Sigmoid colon (tissue), 7 donors: Measurements from ENCODE around the gene COL17A1. TPM values are rescaled to one million over a fixed set of nuclear protein-coding genes. Genes with fewer than 3 reads are reported as not detected.

ENCODE experiments used
- DNase-seq: peaks from one replicate; pipeline ENCODE4 v3.0.0-alpha.2; 2019
- H3K27ac ChIP-seq, 4 donors: fragments of 200-600 bp; sonication (generic); one replicate each; pipeline ENCODE4 v1.5.1; 2016 to 2019; ENCODE audit warnings: mild to moderate bottlenecking in 1 of 4
- H3K27me3 ChIP-seq, 3 donors: fragments of 200-600 bp; sonication (generic); one replicate each; pipeline ENCODE4 v1.5.1; 2019; ENCODE audit warnings: mild to moderate bottlenecking in 1 of 3
- H3K36me3 ChIP-seq, 4 donors: fragments of 200-600 bp; sonication (generic); one replicate each; pipeline ENCODE4 v1.5.1; 2016 to 2019
- H3K4me1 ChIP-seq, 4 donors: fragments of 200-600 bp; sonication (generic); one replicate each; pipeline ENCODE4 v1.5.1; 2017 to 2019
- H3K4me3 ChIP-seq, 4 donors: fragments of 200-600 bp; sonication (generic); one replicate each; pipeline ENCODE4 v1.5.1; 2017 to 2019; ENCODE audit warnings: mild to moderate bottlenecking in 2 of 4, moderate library complexity in 1 of 4
- H3K9me3 ChIP-seq, 4 donors: fragments of 200-600 bp in 3 of 4; sonication (generic) in 3 of 4; one replicate each; pipeline versions ENCODE4 v1.5.1 to v1.6.1; 2013 to 2019
- EP300 ChIP-seq, 4 donors: sonication (generic); formaldehyde crosslinking; IDR thresholded peaks; one replicate each; pipeline ENCODE4 v1.6.1; 2017; ENCODE audit warnings: antibody characterized with exemption in 4 of 4
- POLR2A ChIP-seq, 2 donors: fragments of 450-650 bp; IDR thresholded peaks; one replicate each; pipeline ENCODE4 v1.6.1; 2016; ENCODE audit warnings: antibody characterized with exemption in 2 of 2, mild to moderate bottlenecking in 2 of 2, moderate library complexity in 2 of 2
- POLR2AphosphoS5 ChIP-seq, 4 donors: sonication (generic); formaldehyde crosslinking; IDR thresholded peaks; one replicate each; pipeline ENCODE4 v1.6.1; 2017; ENCODE audit warnings: antibody characterized with exemption in 4 of 4
- WGBS, 2 donors: extraction: QIAGEN DNeasy Blood & Tissue Kit; methylation state at CpG; one replicate each; pipeline ENCODE4 v1.1.7; 2013; 5-methylcytosine and 5-hydroxymethylcytosine counted together
- intact Hi-C: fragments of 100-400 bp; cut with DNase I; formaldehyde crosslinking; loops from one replicate; pipeline ENCODE4 v1.15.1; 2023
- polyA plus RNA-seq, 3 donors: library from polyadenylated mRNA; stranded (reverse); fragments of 200-250 nt; gene quantifications; one replicate each; pipeline ENCODE4 v1.2.3, GENCODE V29; 2013
- total RNA-seq, 4 donors: library from RNA; depleted of rRNA; stranded (reverse); fragments of >200 nt; gene quantifications; one replicate each; pipeline ENCODE4 v1.1.0, GENCODE V29; 2016
- TF ChIP-seq, protein P1 (sequence below), 4 experiments: fragments of 450-650 bp in 3 of 4; fragments of 200-600 bp in 1 of 4; IDR thresholded peaks; one replicate each; pipeline ENCODE4 v1.5.1; 2016 to 2019; ENCODE audit warnings: antibody characterized with exemption in 4 of 4, mild to moderate bottlenecking in 3 of 4, moderate library complexity in 2 of 4
- donor health status: healthy with polysubstance abuse.
- donor health status: Bipolar disorder and iron deficiency.
- donor health status: healthy.

Gene COL17A1
- total and polyA plus RNA-seq, 7 donors = 18.7 to 67.4 (median 24.0) TPM; not detected in 4

DNA sequence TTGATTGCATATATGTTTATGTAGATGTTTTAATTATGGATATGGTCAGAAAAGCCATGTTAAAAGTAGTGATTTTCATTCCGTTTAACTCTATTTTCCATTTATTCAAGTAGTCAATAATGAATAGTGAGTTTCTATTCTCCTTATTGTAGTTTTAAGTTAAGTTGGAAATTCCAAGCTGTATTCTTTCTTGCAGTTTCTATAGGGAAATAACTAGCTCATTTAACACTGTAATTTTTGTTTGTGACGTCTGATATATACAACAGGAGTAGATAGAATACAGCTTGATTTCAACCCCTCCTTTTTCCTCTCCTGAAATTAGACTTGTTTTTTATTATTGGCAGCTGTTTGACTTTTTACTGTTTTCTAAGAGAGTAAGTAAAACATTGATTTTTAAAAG, 71.5 kb downstream of the COL17A1 start:
- WGBS, 2 donors = 86 to 93% methylated on average over 2 of the region's 2 CpGs
- no peaks in the 10 kb centered on the region for H3K27me3 ChIP-seq
- peaks cover 0 to 46% (median 8%) of the 10 kb centered on the region in 4 donors for H3K36me3 ChIP-seq

GRCh38 chr10:104013489-104013888, 72.2 kb downstream of the COL17A1 start:
- TF ChIP-seq, protein P1, sequence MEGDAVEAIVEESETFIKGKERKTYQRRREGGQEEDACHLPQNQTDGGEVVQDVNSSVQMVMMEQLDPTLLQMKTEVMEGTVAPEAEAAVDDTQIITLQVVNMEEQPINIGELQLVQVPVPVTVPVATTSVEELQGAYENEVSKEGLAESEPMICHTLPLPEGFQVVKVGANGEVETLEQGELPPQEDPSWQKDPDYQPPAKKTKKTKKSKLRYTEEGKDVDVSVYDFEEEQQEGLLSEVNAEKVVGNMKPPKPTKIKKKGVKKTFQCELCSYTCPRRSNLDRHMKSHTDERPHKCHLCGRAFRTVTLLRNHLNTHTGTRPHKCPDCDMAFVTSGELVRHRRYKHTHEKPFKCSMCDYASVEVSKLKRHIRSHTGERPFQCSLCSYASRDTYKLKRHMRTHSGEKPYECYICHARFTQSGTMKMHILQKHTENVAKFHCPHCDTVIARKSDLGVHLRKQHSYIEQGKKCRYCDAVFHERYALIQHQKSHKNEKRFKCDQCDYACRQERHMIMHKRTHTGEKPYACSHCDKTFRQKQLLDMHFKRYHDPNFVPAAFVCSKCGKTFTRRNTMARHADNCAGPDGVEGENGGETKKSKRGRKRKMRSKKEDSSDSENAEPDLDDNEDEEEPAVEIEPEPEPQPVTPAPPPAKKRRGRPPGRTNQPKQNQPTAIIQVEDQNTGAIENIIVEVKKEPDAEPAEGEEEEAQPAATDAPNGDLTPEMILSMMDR (IDR thresholded peaks at IDR 0.05) = no peak
- TF ChIP-seq POLR2A (IDR thresholded peaks at IDR 0.05) (no peak), EP300 (IDR thresholded peaks at IDR 0.05) (no peak), POLR2AphosphoS5 (IDR thresholded peaks at IDR 0.05) (no peak)
- Histone ChIP-seq H3K27ac (no peak overlapping the region), H3K4me3 (no peak overlapping the region), H3K9me3 (no peaks in the 10 kb centered on the region), H3K4me1 (no peaks in the 10 kb centered on the region), H3K36me3 (peaks cover 0 to 43% (median 4%) of the 10 kb centered on the region in 4 donors), H3K27me3 (no peaks in the 10 kb centered on the region)
- DNase-seq = no peak
- intact Hi-C loops = no loop called here
- 95 to 96% methylated on average over 4 of the region's 4 CpGs for WGBS, 2 donors

More for the DNA sequence above, 71.5 kb downstream of the COL17A1 start:
- Histone ChIP-seq H3K9me3 (no peaks in the 10 kb centered on the region), H3K4me3 (no peak overlapping the region), H3K4me1 (no peaks in the 10 kb centered on the region), H3K27ac (no peak overlapping the region)
- TF ChIP-seq EP300 (IDR thresholded peaks at IDR 0.05) (no peak), POLR2A (IDR thresholded peaks at IDR 0.05) (no peak)
- intact Hi-C loops = no loop called here
- no peak for DNase-seq

GRCh38 chr10:104011904-104012303, 73.8 kb downstream of the COL17A1 start:
- Histone ChIP-seq H3K9me3 (no peaks in the 10 kb centered on the region), H3K27me3 (no peaks in the 10 kb centered on the region), H3K4me3 (no peak overlapping the region), H3K27ac (no peak overlapping the region), H3K36me3 (peaks cover 0 to 41% (median 0%) of the 10 kb centered on the region in 4 donors), H3K4me1 (no peaks in the 10 kb centered on the region)
- 54 to 93% methylated on average over 2 of the region's 2 CpGs for WGBS, 2 donors
- intact Hi-C loops = no loop called here
- no peak for DNase-seq
- TF ChIP-seq EP300 (IDR thresholded peaks at IDR 0.05) (no peak), POLR2A (IDR thresholded peaks at IDR 0.05) (no peak), POLR2AphosphoS5 (IDR thresholded peaks at IDR 0.05) (no peak)
- TF ChIP-seq, protein P1 (IDR thresholded peaks at IDR 0.05) = no peak

- peaks cover 11 to 81% (median 21%) of the 10 kb centered on the region in 4 donors for H3K36me3 ChIP-seq
- H3K9me3 ChIP-seq = no peaks in the 10 kb centered on the region
- H3K27ac ChIP-seq = no peak overlapping the region
- no peaks in the 10 kb centered on the region for H3K4me1 ChIP-seq
- no peak for TF ChIP-seq EP300 (IDR thresholded peaks at IDR 0.05)
- no peak for TF ChIP-seq POLR2A (IDR thresholded peaks at IDR 0.05)
- no peak for TF ChIP-seq POLR2AphosphoS5 (IDR thresholded peaks at IDR 0.05)
- no peak for DNase-seq
- WGBS, 2 donors = 89 to 91% methylated on average over 8 of the region's 8 CpGs
- intact Hi-C loops = no loop called here
- no peaks in the 10 kb centered on the region for H3K27me3 ChIP-seq
- H3K4me3 ChIP-seq = no peak overlapping the region
Observed at GRCh38 chr10:104005172-104005863, 80.4 kb downstream of the COL17A1 start.

GRCh38 chr10:104002911-104003310, 82.8 kb downstream of the COL17A1 start:
- H3K27ac ChIP-seq = no peak overlapping the region
- no peaks in the 10 kb centered on the region for H3K27me3 ChIP-seq
- DNase-seq = no peak
- no peak for TF ChIP-seq POLR2A (IDR thresholded peaks at IDR 0.05)
- TF ChIP-seq EP300 (IDR thresholded peaks at IDR 0.05) = no peak
- TF ChIP-seq, protein P1 (IDR thresholded peaks at IDR 0.05) = no peak
- TF ChIP-seq POLR2AphosphoS5 (IDR thresholded peaks at IDR 0.05) = no peak
- no peak overlapping the region for H3K4me3 ChIP-seq
- 99% methylated on average over 1 of the region's 1 CpG for WGBS, 2 donors
- H3K4me1 ChIP-seq = no peaks in the 10 kb centered on the region
- H3K9me3 ChIP-seq = no peaks in the 10 kb centered on the region
- H3K36me3 ChIP-seq = peaks cover 11 to 86% (median 26%) of the 10 kb centered on the region in 4 donors
- intact Hi-C loops = no loop called here
